Psoas muscle (tissue), 8 donors: ENCODE data around the gene OSBP2. TPM values are rescaled to one million over a fixed set of nuclear protein-coding genes. Genes with fewer than 3 reads are reported as not detected.

Source experiments
- ATAC-seq, 4 donors: fragments of 200-7000 bp; cut with Tn5 transposase; one replicate each; pipeline ENCODE4 v1.9.1; 2020; ENCODE audit warnings: moderate library complexity in 3 of 4, mild to moderate bottlenecking in 2 of 4
- DNase-seq, 2 donors: peaks; one replicate each; pipeline ENCODE4 v3.0.0-alpha.2; 2020
- H3K27ac ChIP-seq: fragments of 200-600 bp; one replicate; pipeline ENCODE4 v1.8.0; 2022
- H3K27me3 ChIP-seq, 3 donors: fragments of 200-600 bp in 1 of 3; one replicate each; pipeline versions ENCODE4 v1.6.1 to v1.8.0; 2013 to 2022; ENCODE audit warnings: low read length in 2 of 3, mild to moderate bottlenecking in 2 of 3, moderate library complexity in 1 of 3; ENCODE audit not compliant: insufficient read depth in 3 of 3
- H3K36me3 ChIP-seq, 2 donors: fragments of 200-600 bp in 1 of 2; one replicate each; pipeline versions ENCODE4 v1.6.1 to v1.8.0; 2013 to 2022; ENCODE audit warnings: low read depth in 1 of 2, mild to moderate bottlenecking in 1 of 2, moderate library complexity in 1 of 2; ENCODE audit not compliant: insufficient read depth in 1 of 2
- H3K4me1 ChIP-seq: fragments of 200-600 bp; one replicate; pipeline ENCODE4 v1.8.0; 2022
- H3K4me3 ChIP-seq: fragments of 200-600 bp; one replicate; pipeline ENCODE4 v1.8.0; 2022; ENCODE audit warnings: mild to moderate bottlenecking
- H3K9me3 ChIP-seq: fragments of 200-600 bp; one replicate; pipeline ENCODE4 v1.8.0; 2022
- CTCF ChIP-seq: fragments of 200-600 bp; IDR thresholded peaks from one replicate; pipeline ENCODE4 v1.8.0; 2022; ENCODE audit warnings: antibody characterized with exemption
- WGBS, 3 donors: extraction: QIAGEN DNeasy Blood & Tissue Kit; methylation state at CpG; one replicate each; pipeline versions ENCODE4 v1.1.6 to v1.1.7; 2013; 5-methylcytosine and 5-hydroxymethylcytosine counted together
- intact Hi-C, 2 donors: fragments of 100-400 bp; cut with DNase I; formaldehyde crosslinking; loops; one replicate each; pipeline versions ENCODE4 v1.11.0 to v1.14.2; 2022
- polyA plus RNA-seq, 3 donors: library from polyadenylated mRNA; stranded (reverse); fragments of 200-250 nt; gene quantifications; one replicate each; pipeline ENCODE4 v1.2.3, GENCODE V29; 2013
- total RNA-seq, 4 donors: library from RNA; stranded (reverse); fragmentation: NEBNext Ultra II Directional in 2 of 4; extraction: Animal tissue kit (Norgen Biotek cat#: 25700) in 2 of 4; gene quantifications; one replicate each; pipeline versions ENCODE4 v1.2.1 to v1.2.4, GENCODE V29; 2021 to 2023
- donor health status: healthy with polysubstance abuse.
- donor health status: DM: no; HTN: no; CAD: no; lungs with moderate emphysema.
- donor health status: Bipolar disorder and iron deficiency.
- donor health status: healthy.
- donor health status: DM: yes; HTN: yes; CAD: no.
- donor health status: DM: no; HTN: no; CAD: no.
- donor health status: DM: no; HTN: no; CAD: no.
- donor health status: DM: yes; HTN: yes; CAD: no.

OSBP2 gene
- total and polyA plus RNA-seq, 7 donors, result 0.27 to 8.2 (median 2.5) TPM

- intact Hi-C loops, result no loop called here
- Histone ChIP-seq H3K4me1 (peaks cover 12% of the 10 kb centered on the region), H3K4me3 (no peak overlapping the region), H3K36me3 (no peaks in the 10 kb centered on the region), H3K27ac (no peak overlapping the region), H3K9me3 (no peaks in the 10 kb centered on the region), H3K27me3 (no peaks in the 10 kb centered on the region)
- DNase-seq (peak in 1 of 2 donors; percentile 38), ATAC-seq (no peak)
- no peak for TF ChIP-seq CTCF
- WGBS, 3 donors, result 87 to 92% (median 89%) methylated on average over 4 to 5 of the region's 5 CpGs
These were observed 186.2 kb downstream of the OSBP2 start for GRCh38 chr22:30880847-30881246.

GRCh38 chr22:30881361-30882183, 186.9 kb downstream of the OSBP2 start:
- 58 to 62% (median 58%) methylated on average over 14 of the region's 14 CpGs for WGBS, 3 donors
- no peaks in the 10 kb centered on the region for H3K27me3 ChIP-seq
- no peak for TF ChIP-seq CTCF
- H3K27ac ChIP-seq, result no peak overlapping the region
- no peaks in the 10 kb centered on the region for H3K36me3 ChIP-seq
- no peaks in the 10 kb centered on the region for H3K9me3 ChIP-seq
- DNase-seq, result peak in 1 of 2 donors; percentile 45
- ATAC-seq, result peak in 2 of 4 donors; percentile 29 to 63
- H3K4me3 ChIP-seq, result no peak overlapping the region
- peaks cover 5% of the 10 kb centered on the region for H3K4me1 ChIP-seq
- intact Hi-C loops, result no loop called here

- no peak for ATAC-seq
- Histone ChIP-seq H3K36me3 (no peaks in the 10 kb centered on the region), H3K27ac (no peak overlapping the region), H3K9me3 (no peaks in the 10 kb centered on the region), H3K4me3 (no peak overlapping the region), H3K27me3 (no peaks in the 10 kb centered on the region), H3K4me1 (no peaks in the 10 kb centered on the region)
- WGBS, 3 donors, result 80 to 85% (median 82%) methylated on average over 6 of the region's 6 CpGs
- DNase-seq, result no peak
- no peak for TF ChIP-seq CTCF
- intact Hi-C loops, result no loop called here
These were observed 187.6 kb downstream of the OSBP2 start for GRCh38 chr22:30882184-30882717.

- H3K4me3 ChIP-seq, result no peak overlapping the region
- DNase-seq (no peak), ATAC-seq (no peak)
- no peaks in the 10 kb centered on the region for H3K4me1 ChIP-seq
- H3K27ac ChIP-seq, result no peak overlapping the region
- intact Hi-C loops, result loop anchor here in 1 of 2 donors (1.0 kb wide), 1 partner anchor 19 kb away; no protein-coding TSS in a partner anchor
- no peak for TF ChIP-seq CTCF
- no peaks in the 10 kb centered on the region for H3K27me3 ChIP-seq
- H3K36me3 ChIP-seq, result peaks cover 0 to under 1% of the 10 kb centered on the region in 2 donors
- no peaks in the 10 kb centered on the region for H3K9me3 ChIP-seq
- 89 to 97% (median 90%) methylated on average over 4 of the region's 4 CpGs for WGBS, 3 donors
These were observed 188.4 kb downstream of the OSBP2 start for GRCh38 chr22:30882974-30883533.
